AG04450 (cell line): Measurements from ENCODE around the gene POMT2. TPM values are rescaled to one million over a fixed set of nuclear protein-coding genes. Genes with fewer than 3 reads are reported as not detected.

Experiments used
- CTCF ChIA-PET: fragments of 300-600, 350-600 bp; formaldehyde crosslinking; extraction: SDS; loops from one replicate; lab custom pipeline; 2022; ENCODE audit warnings: antibody characterized with exemption, inconsistent platforms; lab: Charles Lee
- POLR2A ChIA-PET: fragments of 350-600 bp; formaldehyde crosslinking; extraction: SDS; loops from one replicate; lab custom pipeline; 2021; ENCODE audit warnings: antibody characterized with exemption, inconsistent platforms; lab: Yijun Ruan, JAX
- DNase-seq: peaks from one replicate; pipeline ENCODE4 v3.0.0-alpha.2; 2011; ENCODE audit warnings: low read depth, low spot score
- H3K27ac ChIP-seq: one replicate; pipeline ENCODE4 v1.5.1; 2012; ENCODE audit warnings: low read depth, low read length, control low read depth
- H3K27me3 ChIP-seq: one replicate; pipeline ENCODE4 v1.6.0; 2012; ENCODE audit warnings: low read length; ENCODE audit not compliant: control insufficient read depth, insufficient read depth
- H3K4me3 ChIP-seq: 2 replicates; pipeline ENCODE4 v1.5.1; 2011; ENCODE audit warnings: mild to moderate bottlenecking, low read depth, low read length, control low read depth
- H3K9me3 ChIP-seq: 2 replicates; pipeline ENCODE4 v1.5.1; 2012; ENCODE audit warnings: low read length; ENCODE audit not compliant: control insufficient read depth, insufficient read depth
- CTCF ChIP-seq: IDR thresholded peaks from 2 replicates; pipeline ENCODE4 v1.5.1; 2011; ENCODE audit warnings: low read depth, low read length, control low read depth, inconsistent platforms
- polyA plus RNA-seq: library from polyadenylated mRNA; depleted of rRNA; stranded (reverse); fragments of >200 nt; gene quantifications from 2 replicates; pipeline ENCODE4 v1.2.3, GENCODE V29; 2011; rRNA removed
- small RNA-seq: library from RNA; depleted of rRNA; stranded (forward); fragments of <200 nt; gene quantifications from one replicate; pipeline ENCODE3, GENCODE V24; 2012; ENCODE audit warnings: low read depth; ENCODE audit not compliant: insufficient read length

Gene POMT2
- polyA plus RNA-seq, 1 experiment, result 17.2 TPM

GRCh38 chr14:77230914-77231313 is 89.8 kb downstream of the POMT2 start:
- Histone ChIP-seq H3K4me3 (no peak overlapping the region), H3K9me3 (no peaks in the 10 kb centered on the region), H3K27ac (no peak overlapping the region), H3K27me3 (no peaks in the 10 kb centered on the region)
- ChIA-PET CTCF (no interaction called here), POLR2A (no interaction called here)
- no peak for TF ChIP-seq CTCF
- no peak for DNase-seq

DNA sequence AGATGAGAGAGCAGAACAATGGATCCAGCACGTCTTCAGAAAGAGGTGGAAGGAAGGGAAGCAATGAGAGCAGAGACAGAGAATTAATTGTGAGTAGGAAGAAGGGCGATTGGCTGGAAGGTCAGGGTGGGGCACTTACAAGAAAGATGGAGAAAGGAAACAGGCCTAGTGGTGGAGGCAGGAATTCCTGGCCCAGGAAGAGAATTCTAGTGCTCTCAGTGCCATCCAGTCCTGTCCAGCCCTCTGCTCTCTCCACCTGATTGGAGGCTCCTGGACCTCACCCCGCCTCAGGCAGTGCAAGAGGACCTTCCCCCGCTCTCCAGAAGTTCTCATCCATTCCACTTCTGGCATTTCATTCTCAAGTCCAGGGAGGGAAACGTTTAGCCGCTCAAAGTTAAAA is 92.6 kb downstream of the POMT2 start:
- CTCF ChIA-PET, result no interaction called here

GRCh38 chr14:77225892-77226557 is 94.7 kb downstream of the POMT2 start:
- no peak for DNase-seq
- ChIA-PET POLR2A (no interaction called here), CTCF (no interaction called here)
- no peak overlapping the region for H3K4me3 ChIP-seq
- no peak overlapping the region for H3K27ac ChIP-seq
- TF ChIP-seq CTCF, result no peak
- no peaks in the 10 kb centered on the region for H3K9me3 ChIP-seq
- H3K27me3 ChIP-seq, result no peaks in the 10 kb centered on the region

More for the DNA sequence above, 92.6 kb downstream of the POMT2 start:
- no peak for DNase-seq
- no peak overlapping the region for H3K4me3 ChIP-seq
- no peak for TF ChIP-seq CTCF
- H3K27ac ChIP-seq, result no peak overlapping the region
- no peaks in the 10 kb centered on the region for H3K9me3 ChIP-seq
- POLR2A ChIA-PET, result no interaction called here
- no peaks in the 10 kb centered on the region for H3K27me3 ChIP-seq

GRCh38 chr14:77225254-77225653 is 95.4 kb downstream of the POMT2 start:
- CTCF ChIA-PET, result no interaction called here
- no peak for DNase-seq
- TF ChIP-seq CTCF, result no peak
- no peak overlapping the region for H3K27ac ChIP-seq
- POLR2A ChIA-PET, result no interaction called here
- no peak overlapping the region for H3K4me3 ChIP-seq
- H3K27me3 ChIP-seq, result no peaks in the 10 kb centered on the region
- no peaks in the 10 kb centered on the region for H3K9me3 ChIP-seq

Small RNA genes within 50 kb of the gene (small RNA-seq; reads per million reads assigned to genes)
- not detected for gene MIR1260A

Other genes with a start within 250 kb of the POMT2 start
- gene CIPC, start 222.6 kb downstream of the POMT2 start, polyA plus RNA-seq, result 8.9 and 9.9 TPM in 2 replicates
- gene ZDHHC22, start 179.1 kb downstream of the POMT2 start, polyA plus RNA-seq, result not detected in 2 replicates
- not detected in 2 replicates for gene TMEM63C, start 139.1 kb downstream of the POMT2 start, polyA plus RNA-seq
- gene NGB, start 49.7 kb downstream of the POMT2 start, polyA plus RNA-seq, result not detected in 2 replicates
- gene GSTZ1, start 153 bp upstream of the POMT2 start, polyA plus RNA-seq, result 12.4 and 16.8 TPM in 2 replicates
- gene TMED8, start 56.2 kb upstream of the POMT2 start, polyA plus RNA-seq, result 4.5 and 5.7 TPM in 2 replicates
- gene SAMD15, start 56.5 kb upstream of the POMT2 start, polyA plus RNA-seq, result 0.66 and 0.72 TPM in 2 replicates
- 0.10 and 0.16 TPM in 2 replicates for gene NOXRED1, start 102.6 kb upstream of the POMT2 start, polyA plus RNA-seq
- gene VIPAS39, start 136.7 kb upstream of the POMT2 start, polyA plus RNA-seq, result 35.1 and 42.2 TPM in 2 replicates
- gene AHSA1, start 137.2 kb upstream of the POMT2 start, polyA plus RNA-seq, result 121 and 145 TPM in 2 replicates
- not detected in 2 replicates for gene ISM2, start 177.9 kb upstream of the POMT2 start, polyA plus RNA-seq